Measurements from ENCODE around the gene C6orf132. TPM values are rescaled to one million over a fixed set of nuclear protein-coding genes. Genes with fewer than 3 reads are reported as not detected.

Gene C6orf132
- total and polyA plus RNA-seq, 2 experiments from 2014 or later, result 22.2 to 40.9 TPM

GRCh38 chr6:42129360-42129676 is 13.1 kb downstream of the C6orf132 start:
- Histone ChIP-seq H3K4me3 (no peak overlapping the region), H3K36me3 (ENCODE audit: insufficient read depth) (peaks cover 32% of the 10 kb centered on the region), H4K20me1 (replicated peaks; ENCODE audit: insufficient read depth) (peaks cover 38% of the 10 kb centered on the region), H3K27ac (ENCODE audit: low read depth) (no peak overlapping the region), H3K4me2 (no peak overlapping the region), H3K4me1 (ENCODE audit: insufficient read depth) (peaks cover 9% of the 10 kb centered on the region; the same call in 1 of the 2 replicates), H3K9me2 (ENCODE audit: insufficient read depth) (no peaks in the 10 kb centered on the region), H2AFZ (no peak overlapping the region), H3K79me2 (replicated peaks; ENCODE audit: insufficient read depth) (peaks cover 40% of the 10 kb centered on the region), H3K27me3 (ENCODE audit: insufficient read depth) (no peaks in the 10 kb centered on the region), H3F3A (replicated peaks; ENCODE audit: low read depth) (peaks cover 2% of the 10 kb centered on the region; the same call in 1 of the 2 replicates)
- no peak overlapping the region for H3K4me3 Mint-ChIP-seq
- peaks cover 84% of the 10 kb centered on the region for H3K36me3 Mint-ChIP-seq (ENCODE audit: low read depth)
- no peak overlapping the region; the same call in 1 of the 2 replicates for H3K27ac Mint-ChIP-seq
- H3K4me1 Mint-ChIP-seq, result peaks cover 17% of the 10 kb centered on the region
- peaks cover 6% of the 10 kb centered on the region for H3K27me3 Mint-ChIP-seq (ENCODE audit: insufficient read depth, low read depth, poor library complexity)
- H3K9me3 Mint-ChIP-seq, result no peaks in the 10 kb centered on the region
- TF ChIP-seq EZH2phosphoT487 (IDR thresholded peaks at IDR 0.05; ENCODE audit: unreplicated experiment), result no peak
- no peak for TF ChIP-seq NANOG (IDR thresholded peaks at IDR 0.05; ENCODE audit: borderline replicate concordance)
- no peak for TF ChIP-seq EZH2 (IDR thresholded peaks at IDR 0.05; ENCODE audit: low read depth, unreplicated experiment)
- no peak for TF ChIP-seq ZNF462 (CRISPR knock-in tag; IDR thresholded peaks at IDR 0.05)
- TF ChIP-seq ETS1 (IDR thresholded peaks at IDR 0.05), result no peak
- no peak for TF ChIP-seq ZNF114 (CRISPR knock-in tag; IDR thresholded peaks at IDR 0.05)
- no peak for TF ChIP-seq CREB1 (CRISPR knock-in tag; IDR thresholded peaks at IDR 0.05; ENCODE audit: low read depth)
- no peak for TF ChIP-seq JUNB (IDR thresholded peaks at IDR 0.05; ENCODE audit: unreplicated experiment)
- no peak for TF ChIP-seq STAT1 (IDR thresholded peaks at IDR 0.05; ENCODE audit: unreplicated experiment)
- no peak for TF ChIP-seq POLR2AphosphoS5 (IDR thresholded peaks at IDR 0.05; ENCODE audit: low read depth)
- TF ChIP-seq ZNF331 (CRISPR knock-in tag; IDR thresholded peaks at IDR 0.05; ENCODE audit: low read depth), result no peak
- no peak for TF ChIP-seq CTCF (conservative IDR thresholded peaks at IDR 0.05; ENCODE audit: low read depth in 2 of 2)
- no peak for TF ChIP-seq REST (IDR thresholded peaks at IDR 0.05; ENCODE audit: unreplicated experiment)
- DNase-seq (ENCODE audit: low spot score), result no peak
- ATAC-seq, result no peak
